ENCODE results near the gene ATP5MG.

- TF ChIP-seq CTCF (IDR thresholded peaks at IDR 0.05) (no peak), POLR2A (IDR thresholded peaks at IDR 0.05) (no peak), EP300 (IDR thresholded peaks at IDR 0.05) (no peak), POLR2AphosphoS5 (IDR thresholded peaks at IDR 0.05) (no peak)
Observed at GRCh38 chr11:118383657-118384056, 17.7 kb upstream of the ATP5MG start.

Measured in suprapubic skin (tissue), 4 donors.